Measurements from ENCODE around the gene INTS14.
A peak's percentile ranks its signal among the peaks of the same experiment; 100 is the strongest.
"Not testable (repeated sequence)": the region's sequence is repeated elsewhere in the genome, so short reads cannot be mapped to it uniquely, and the experiment has no call there.

INTS14 gene

DNA sequence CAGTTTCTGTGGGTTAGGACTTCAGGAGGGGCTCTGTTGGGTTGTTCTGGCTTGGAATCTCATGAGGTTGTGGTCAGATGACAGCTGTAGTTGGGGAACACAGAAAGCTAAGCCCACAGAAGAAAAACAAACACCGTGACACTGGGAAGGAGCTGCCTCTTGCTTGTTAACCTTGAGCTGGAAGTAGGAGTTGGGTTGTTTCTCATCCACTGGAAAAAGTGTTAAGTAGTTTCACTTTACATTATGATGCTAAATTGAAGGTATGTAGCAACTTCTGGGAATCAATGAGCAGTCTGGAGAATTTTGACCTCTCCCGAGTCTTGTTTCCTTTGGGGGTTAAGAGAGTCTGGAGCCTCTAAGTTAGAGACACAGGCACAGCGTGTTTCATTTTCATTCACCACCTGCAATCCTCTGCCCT is 60.2 kb downstream of the INTS14 start:
- Histone ChIP-seq H3K27ac (ENCODE audit: low read length) (peak overlapping the region; percentile 47; the same call in 1 of the 2 replicates), H3K79me2 (ENCODE audit: insufficient read depth, low read length) (peaks cover 89% of the 10 kb centered on the region), H4K20me1 (ENCODE audit: insufficient read depth, low read length) (peaks cover 72% of the 10 kb centered on the region), H3K36me3 (ENCODE audit: insufficient read depth, low read length) (peaks cover 28% of the 10 kb centered on the region), H3K9me3 (ENCODE audit: insufficient read depth, low read length, severe bottlenecking) (no peaks in the 10 kb centered on the region), H3K27me3 (ENCODE audit: insufficient read depth, low read length, poor library complexity) (no peaks in the 10 kb centered on the region), H3K9ac (ENCODE audit: low read depth, low read length) (no peak overlapping the region), H3K4me2 (ENCODE audit: insufficient read depth, low read length) (no peak overlapping the region), H2AFZ (ENCODE audit: low read depth, low read length) (no peak overlapping the region), H3K4me1 (ENCODE audit: insufficient read depth, low read length) (no peaks in the 10 kb centered on the region), H3K4me3 (ENCODE audit: low read depth in 1 of 2, low read length in 2 of 2) (no peak overlapping the region)
- no peak for DNase-seq
- peak; percentile 33; the same call in 1 of the 3 replicates for ATAC-seq (ENCODE audit: insufficient read depth, low read depth)
- no peak for TF ChIP-seq EZH2 (IDR thresholded peaks at IDR 0.05; ENCODE audit: borderline replicate concordance, low read depth, low read length, severe bottlenecking)
- TF ChIP-seq, protein P1, sequence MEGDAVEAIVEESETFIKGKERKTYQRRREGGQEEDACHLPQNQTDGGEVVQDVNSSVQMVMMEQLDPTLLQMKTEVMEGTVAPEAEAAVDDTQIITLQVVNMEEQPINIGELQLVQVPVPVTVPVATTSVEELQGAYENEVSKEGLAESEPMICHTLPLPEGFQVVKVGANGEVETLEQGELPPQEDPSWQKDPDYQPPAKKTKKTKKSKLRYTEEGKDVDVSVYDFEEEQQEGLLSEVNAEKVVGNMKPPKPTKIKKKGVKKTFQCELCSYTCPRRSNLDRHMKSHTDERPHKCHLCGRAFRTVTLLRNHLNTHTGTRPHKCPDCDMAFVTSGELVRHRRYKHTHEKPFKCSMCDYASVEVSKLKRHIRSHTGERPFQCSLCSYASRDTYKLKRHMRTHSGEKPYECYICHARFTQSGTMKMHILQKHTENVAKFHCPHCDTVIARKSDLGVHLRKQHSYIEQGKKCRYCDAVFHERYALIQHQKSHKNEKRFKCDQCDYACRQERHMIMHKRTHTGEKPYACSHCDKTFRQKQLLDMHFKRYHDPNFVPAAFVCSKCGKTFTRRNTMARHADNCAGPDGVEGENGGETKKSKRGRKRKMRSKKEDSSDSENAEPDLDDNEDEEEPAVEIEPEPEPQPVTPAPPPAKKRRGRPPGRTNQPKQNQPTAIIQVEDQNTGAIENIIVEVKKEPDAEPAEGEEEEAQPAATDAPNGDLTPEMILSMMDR (IDR thresholded peaks at IDR 0.05; ENCODE audit: borderline replicate concordance, extremely low read depth, low read length, poor library complexity, severe bottlenecking), result no peak

DNA sequence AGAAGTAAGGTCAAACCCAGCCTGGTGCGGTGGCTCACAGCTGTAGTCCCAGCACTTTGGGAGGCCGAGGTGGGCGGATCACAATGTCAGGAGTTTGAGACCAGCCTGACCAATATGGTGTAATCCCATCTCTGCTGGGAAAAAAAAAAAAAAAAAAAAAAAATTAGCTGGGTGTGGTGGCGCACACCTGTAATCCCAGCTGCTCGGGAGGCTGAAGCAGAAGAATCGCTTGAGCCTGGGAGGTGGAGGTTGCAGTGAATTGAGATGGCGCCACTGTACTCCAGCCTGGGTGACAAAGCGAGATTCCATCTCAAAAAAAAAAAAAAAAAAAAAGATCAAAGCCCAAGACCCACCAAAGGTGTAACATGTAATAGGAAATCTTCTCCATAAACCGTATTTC is 61.6 kb downstream of the INTS14 start:
- H3K9ac ChIP-seq (ENCODE audit: low read depth, low read length); ATAC-seq (ENCODE audit: insufficient read depth, low read depth); H3K9me3 ChIP-seq (ENCODE audit: insufficient read depth, low read length, severe bottlenecking); H3K27ac ChIP-seq (ENCODE audit: low read length); DNase-seq; H3K4me3 ChIP-seq (ENCODE audit: low read depth in 1 of 2, low read length in 2 of 2); H3K27me3 ChIP-seq (ENCODE audit: insufficient read depth, low read length, poor library complexity); H2AFZ ChIP-seq (ENCODE audit: low read depth, low read length); H3K4me2 ChIP-seq (ENCODE audit: insufficient read depth, low read length); H3K4me1 ChIP-seq (ENCODE audit: insufficient read depth, low read length): not testable (repeated sequence)
- H3K36me3 ChIP-seq (ENCODE audit: insufficient read depth, low read length), result peaks cover 16% of the 10 kb centered on the region
- H3K79me2 ChIP-seq (ENCODE audit: insufficient read depth, low read length), result peaks cover 89% of the 10 kb centered on the region
- peaks cover 68% of the 10 kb centered on the region for H4K20me1 ChIP-seq (ENCODE audit: insufficient read depth, low read length)

DNA sequence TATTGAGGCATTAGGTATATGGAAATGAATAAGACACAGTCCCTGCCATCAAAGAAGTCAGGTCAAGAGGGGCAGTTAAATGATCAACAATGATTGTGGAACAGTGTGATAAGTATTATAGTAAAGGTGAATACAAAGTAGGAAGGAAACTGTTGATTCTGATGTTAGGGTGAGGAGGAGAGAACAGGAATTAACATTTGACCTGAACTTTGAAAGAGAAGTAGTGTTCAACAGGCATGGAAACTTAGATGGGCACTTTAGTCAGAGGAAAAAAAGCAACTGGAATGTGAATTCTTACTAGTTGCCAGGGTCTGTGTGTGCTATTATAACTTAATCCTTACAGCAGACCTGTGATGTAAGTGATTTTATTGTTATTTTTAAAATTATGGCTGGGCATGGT is 63.1 kb downstream of the INTS14 start:
- H3K4me3 ChIP-seq (ENCODE audit: low read depth in 1 of 2, low read length in 2 of 2), result no peak overlapping the region
- no peak for TF ChIP-seq EZH2 (IDR thresholded peaks at IDR 0.05; ENCODE audit: borderline replicate concordance, low read depth, low read length, severe bottlenecking)
- TF ChIP-seq, protein P1 (IDR thresholded peaks at IDR 0.05; ENCODE audit: borderline replicate concordance, extremely low read depth, low read length, poor library complexity, severe bottlenecking), result no peak
- H3K4me2 ChIP-seq (ENCODE audit: insufficient read depth, low read length), result no peak overlapping the region
- H3K36me3 ChIP-seq (ENCODE audit: insufficient read depth, low read length), result peaks cover 4% of the 10 kb centered on the region; the same call in 1 of the 2 replicates
- no peak overlapping the region for H3K27ac ChIP-seq (ENCODE audit: low read length)
- H3K27me3 ChIP-seq (ENCODE audit: insufficient read depth, low read length, poor library complexity), result no peaks in the 10 kb centered on the region
- H3K4me1 ChIP-seq (ENCODE audit: insufficient read depth, low read length), result no peaks in the 10 kb centered on the region
- peaks cover 90% of the 10 kb centered on the region for H3K79me2 ChIP-seq (ENCODE audit: insufficient read depth, low read length)
- ATAC-seq (ENCODE audit: insufficient read depth, low read depth) (no peak), DNase-seq (no peak)
- peaks cover 61% of the 10 kb centered on the region for H4K20me1 ChIP-seq (ENCODE audit: insufficient read depth, low read length)
- no peaks in the 10 kb centered on the region for H3K9me3 ChIP-seq (ENCODE audit: insufficient read depth, low read length, severe bottlenecking)
- no peak overlapping the region for H2AFZ ChIP-seq (ENCODE audit: low read depth, low read length)
- H3K9ac ChIP-seq (ENCODE audit: low read depth, low read length), result no peak overlapping the region

DNA sequence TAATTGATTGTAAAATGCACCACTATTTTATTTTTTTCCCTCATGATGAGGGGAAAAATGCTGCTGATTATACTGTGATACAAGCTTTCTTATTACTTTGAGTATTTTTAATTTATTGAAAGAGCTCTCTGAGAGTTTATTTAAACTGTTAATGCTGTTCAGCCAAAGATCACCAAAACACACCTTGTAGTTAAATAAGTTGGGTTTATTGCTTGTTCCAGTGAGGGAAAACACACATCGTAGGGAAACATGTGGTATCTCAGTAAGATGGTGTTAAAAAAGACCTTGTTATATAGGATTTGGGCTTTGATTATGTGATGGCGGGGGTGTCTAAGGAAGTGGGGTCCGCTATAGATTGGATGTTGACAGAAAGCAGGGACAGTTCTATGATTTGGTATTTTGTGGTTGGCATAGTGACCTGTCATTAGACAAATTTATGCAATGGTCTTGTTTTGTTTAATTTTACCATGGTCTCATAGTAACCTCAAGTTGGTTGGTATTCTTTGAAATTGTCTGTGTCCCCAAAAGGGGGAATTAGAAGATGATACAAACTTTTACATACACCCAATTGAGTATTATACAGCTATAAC is 69.6 kb downstream of the INTS14 start:
- ATAC-seq (ENCODE audit: insufficient read depth, low read depth) (no peak), DNase-seq (no peak)
- Histone ChIP-seq H3K4me3 (ENCODE audit: low read depth in 1 of 2, low read length in 2 of 2) (no peak overlapping the region), H3K27me3 (ENCODE audit: insufficient read depth, low read length, poor library complexity) (no peaks in the 10 kb centered on the region), H3K27ac (ENCODE audit: low read length) (no peak overlapping the region), H3K9ac (ENCODE audit: low read depth, low read length) (no peak overlapping the region), H3K9me3 (ENCODE audit: insufficient read depth, low read length, severe bottlenecking) (no peaks in the 10 kb centered on the region), H3K79me2 (ENCODE audit: insufficient read depth, low read length) (peaks cover 95% of the 10 kb centered on the region), H3K36me3 (ENCODE audit: insufficient read depth, low read length) (no peaks in the 10 kb centered on the region), H4K20me1 (ENCODE audit: insufficient read depth, low read length) (peaks cover 58% of the 10 kb centered on the region; the same call in 1 of the 2 replicates), H3K4me2 (ENCODE audit: insufficient read depth, low read length) (no peak overlapping the region), H2AFZ (ENCODE audit: low read depth, low read length) (no peak overlapping the region), H3K4me1 (ENCODE audit: insufficient read depth, low read length) (no peaks in the 10 kb centered on the region)
- no peak for TF ChIP-seq EZH2 (IDR thresholded peaks at IDR 0.05; ENCODE audit: borderline replicate concordance, low read depth, low read length, severe bottlenecking)
- TF ChIP-seq, protein P1 (IDR thresholded peaks at IDR 0.05; ENCODE audit: borderline replicate concordance, extremely low read depth, low read length, poor library complexity, severe bottlenecking), result no peak
